Tibial nerve (tissue), 4 donors: ENCODE data around the gene OR4K5.

Experiments used
- CTCF ChIP-seq, 5 experiments: fragments of 200-600 bp in 3 of 5; fragments of 450-650 bp in 2 of 5; sonication (generic) in 3 of 5; IDR thresholded peaks; one replicate each; pipeline ENCODE4 v1.5.1; 2016 to 2019; ENCODE audit warnings: antibody characterized with exemption in 5 of 5, mild to moderate bottlenecking in 3 of 5, moderate library complexity in 2 of 5
- EP300 ChIP-seq, 2 donors: sonication (generic); formaldehyde crosslinking; IDR thresholded peaks; one replicate each; pipeline ENCODE4 v1.6.1; 2017; ENCODE audit warnings: antibody characterized with exemption in 2 of 2, mild to moderate bottlenecking in 1 of 2
- POLR2A ChIP-seq, 2 donors: fragments of 450-650 bp; IDR thresholded peaks; one replicate each; pipeline ENCODE4 v1.6.1; 2017; ENCODE audit warnings: antibody characterized with exemption in 2 of 2, mild to moderate bottlenecking in 2 of 2, moderate library complexity in 2 of 2

GRCh38 chr14:19917243-19917642, 3.2 kb upstream of the OR4K5 start:
- TF ChIP-seq CTCF (IDR thresholded peaks at IDR 0.05) (no peak), EP300 (IDR thresholded peaks at IDR 0.05) (no peak), POLR2A (IDR thresholded peaks at IDR 0.05) (no peak)
